Pulmonary artery endothelial cell (primary cell): ENCODE measurements around the gene AHDC1. TPM values are rescaled to one million over a fixed set of nuclear protein-coding genes. Genes with fewer than 3 reads are reported as not detected.

Source experiments
- DNase-seq: peaks from one replicate; pipeline ENCODE4 v3.0.0-alpha.2; 2011; ENCODE audit warnings: low read depth, low spot score
- total RNA-seq: library from RNA; depleted of rRNA; stranded (reverse); fragments of >200 nt; gene quantifications from 2 replicates; pipeline ENCODE4 v1.2.3, GENCODE V29; 2014

Gene AHDC1
- total RNA-seq, 1 donor from 2014 or later = 4.3 TPM

GRCh38 chr1:27581823-27582243 lies 22.1 kb downstream of the AHDC1 start:
- DNase-seq = no peak

- DNase-seq = no peak
Observed at GRCh38 chr1:27577504-27578188, 26.3 kb downstream of the AHDC1 start.

- DNase-seq = no peak
Observed at GRCh38 chr1:27576806-27577227, 27.1 kb downstream of the AHDC1 start.

GRCh38 chr1:27575840-27576331 lies 28.1 kb downstream of the AHDC1 start:
- no peak for DNase-seq

GRCh38 chr1:27574871-27575831 lies 28.8 kb downstream of the AHDC1 start:
- peak; percentile 63 for DNase-seq

GRCh38 chr1:27574001-27574781 lies 29.8 kb downstream of the AHDC1 start:
- DNase-seq = no peak

GRCh38 chr1:27572679-27573426 lies 31.1 kb downstream of the AHDC1 start:
- no peak for DNase-seq

- DNase-seq = no peak
Observed at GRCh38 chr1:27572019-27572678, 31.8 kb downstream of the AHDC1 start.

- DNase-seq = no peak
Observed at GRCh38 chr1:27571439-27572018, 32.4 kb downstream of the AHDC1 start.

GRCh38 chr1:27570784-27571183 lies 33.2 kb downstream of the AHDC1 start:
- no peak for DNase-seq

GRCh38 chr1:27570356-27570755 lies 33.6 kb downstream of the AHDC1 start:
- no peak for DNase-seq

GRCh38 chr1:27569506-27570291 lies 34.2 kb downstream of the AHDC1 start:
- DNase-seq = no peak

GRCh38 chr1:27569088-27569460 lies 34.9 kb downstream of the AHDC1 start:
- no peak for DNase-seq

GRCh38 chr1:27568300-27569087 lies 35.5 kb downstream of the AHDC1 start:
- peak; percentile 52 for DNase-seq

- DNase-seq = no peak
Observed at GRCh38 chr1:27567971-27568299, 36.0 kb downstream of the AHDC1 start.

- DNase-seq = no peak
Observed at GRCh38 chr1:27567146-27567526, 36.8 kb downstream of the AHDC1 start.

- no peak for DNase-seq
Observed at GRCh38 chr1:27566462-27567145, 37.3 kb downstream of the AHDC1 start.
